ENCODE measurements around the gene IL18RAP. TPM values are rescaled to one million over a fixed set of nuclear protein-coding genes. Genes with fewer than 3 reads are reported as not detected.

IL18RAP gene
- total and polyA plus RNA-seq, 7 experiments from 2014 or later: 0.30 to 17.1 (median 7.5) TPM; not detected in 3

- H3K9me3 Mint-ChIP-seq: no peaks in the 10 kb centered on the region
- H3K27me3 Mint-ChIP-seq: peaks cover 13 to 34% (median 29%) of the 10 kb centered on the region in 5 donors
- Histone ChIP-seq H3K27me3 (ENCODE audit: control insufficient read depth in 2 of 2, insufficient read depth in 2 of 2, low read length in 2 of 2) (no peaks in the 10 kb centered on the region), H3K27ac (ENCODE audit: low read depth, low read length) (no peak overlapping the region), H3K9me3 (ENCODE audit: control insufficient read depth in 2 of 3, low read length in 3 of 3) (no peaks in the 10 kb centered on the region), H3K4me1 (ENCODE audit: control insufficient read depth in 2 of 2, insufficient read depth in 2 of 2, low read length in 2 of 2) (no peaks in the 10 kb centered on the region), H3K36me3 (ENCODE audit: control insufficient read depth in 2 of 3, insufficient read depth in 3 of 3, low read length in 3 of 3) (no peaks in the 10 kb centered on the region), H3K4me3 (ENCODE audit: low read length) (no peak overlapping the region)
- POLR2A ChIA-PET: no interaction called here
- CTCF ChIA-PET: no interaction called here
- no peak overlapping the region for H3K27ac Mint-ChIP-seq
- H3K36me3 Mint-ChIP-seq: no peaks in the 10 kb centered on the region
- intact Hi-C loops (cut with micrococcal nuclease): no loop called here
- ATAC-seq (no peak), DNase-seq (no peak)
- peaks cover 0 to 11% (median 0%) of the 10 kb centered on the region in 7 donors for H3K4me1 Mint-ChIP-seq
- no peak overlapping the region for H3K4me3 Mint-ChIP-seq
These were observed 62.3 kb downstream of the IL18RAP start for GRCh38 chr2:102485147-102485785.

DNA sequence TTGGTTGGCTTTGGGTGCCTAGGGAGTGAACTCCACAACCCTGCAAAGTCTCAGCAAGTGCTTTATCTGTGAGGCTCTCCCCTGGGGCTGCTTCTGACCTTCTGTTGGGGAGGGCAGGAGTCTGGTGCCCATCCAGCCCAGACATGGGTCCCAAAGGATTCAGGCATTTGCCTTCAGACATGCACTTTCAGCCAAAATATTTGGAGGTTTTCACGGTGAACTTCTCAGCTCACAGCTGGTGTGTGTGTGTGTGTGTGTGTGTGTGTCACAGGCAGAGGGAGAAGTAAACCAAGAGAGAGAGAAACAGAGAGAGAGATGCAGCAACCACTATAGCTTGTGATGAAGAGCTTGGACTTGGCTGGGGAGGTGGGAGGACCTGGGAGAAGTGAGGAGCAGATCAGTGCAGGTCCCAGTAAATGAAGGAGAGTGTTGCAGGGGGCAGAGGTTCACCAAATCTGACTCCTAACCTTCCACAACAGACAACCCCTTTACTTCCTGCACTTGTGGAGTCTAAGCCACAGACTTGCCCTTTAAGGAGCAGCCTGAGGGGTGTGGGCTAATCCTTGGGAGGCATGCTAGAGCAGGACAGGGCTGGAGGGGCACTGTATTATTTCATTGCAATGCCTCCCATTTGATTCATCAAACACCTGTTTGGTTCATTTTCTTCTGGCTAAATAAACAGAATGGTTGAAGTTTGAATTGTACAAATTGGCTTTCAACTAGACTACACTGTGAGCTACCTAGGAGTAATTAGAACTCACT, 64.2 kb downstream of the IL18RAP start:
- no peaks in the 10 kb centered on the region for H3K36me3 ChIP-seq (ENCODE audit: control insufficient read depth in 2 of 3, insufficient read depth in 3 of 3, low read length in 3 of 3)
- Mint-ChIP-seq H3K4me3 (no peak overlapping the region), H3K4me1 (peaks cover 0 to 11% (median 0%) of the 10 kb centered on the region in 7 donors), H3K27me3 (peaks cover 13 to 34% (median 28%) of the 10 kb centered on the region in 5 donors), H3K36me3 (peaks cover 0 to 4% (median 0%) of the 10 kb centered on the region in 5 donors), H3K27ac (no peak overlapping the region), H3K9me3 (peaks cover 0 to 2% (median 0%) of the 10 kb centered on the region in 11 donors)
- no peak overlapping the region for H3K27ac ChIP-seq (ENCODE audit: low read depth, low read length)
- H3K9me3 ChIP-seq (ENCODE audit: control insufficient read depth in 2 of 3, low read length in 3 of 3): no peaks in the 10 kb centered on the region
- no peaks in the 10 kb centered on the region for H3K27me3 ChIP-seq (ENCODE audit: control insufficient read depth in 2 of 2, insufficient read depth in 2 of 2, low read length in 2 of 2)
- intact Hi-C loops (cut with micrococcal nuclease): no loop called here
- no peak for ATAC-seq
- CTCF ChIA-PET: no interaction called here
- no peak overlapping the region for H3K4me3 ChIP-seq (ENCODE audit: low read length)
- no peaks in the 10 kb centered on the region for H3K4me1 ChIP-seq (ENCODE audit: control insufficient read depth in 2 of 2, insufficient read depth in 2 of 2, low read length in 2 of 2)
- POLR2A ChIA-PET: no interaction called here
- no peak for DNase-seq

DNA sequence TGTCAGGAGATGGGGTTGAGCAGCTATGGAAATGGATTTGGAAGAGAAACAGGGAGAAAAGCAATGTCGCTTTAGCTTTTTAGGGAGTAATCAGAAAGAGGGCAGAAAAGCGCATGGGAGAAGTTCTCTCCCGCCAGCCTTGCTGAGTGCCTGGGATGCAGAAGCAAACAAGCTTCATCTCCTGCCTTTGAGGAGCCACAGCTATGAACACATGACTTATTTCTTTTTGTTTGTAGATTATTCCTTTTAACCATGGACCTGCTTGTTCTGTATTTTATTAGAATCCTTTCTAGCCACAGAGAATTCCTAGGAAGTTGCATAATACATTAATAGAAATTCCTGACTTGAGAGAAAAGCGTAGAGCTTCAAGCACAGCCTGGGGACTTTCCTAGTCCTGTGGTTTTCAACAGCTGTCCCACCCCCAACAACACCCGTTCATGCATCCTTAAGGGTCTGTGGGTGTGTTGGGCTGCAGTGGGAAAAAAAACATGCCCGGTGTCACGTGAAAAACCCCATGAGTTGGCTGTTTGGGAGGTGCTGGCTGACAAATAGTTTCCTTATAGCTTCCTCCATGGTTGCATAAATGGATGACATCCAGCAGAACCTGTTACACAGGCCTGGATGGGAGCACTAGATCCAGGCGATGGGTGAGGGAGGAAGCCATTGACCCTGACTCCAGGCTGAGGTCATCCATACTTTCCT, 65.0 kb downstream of the IL18RAP start:
- H3K27me3 ChIP-seq (ENCODE audit: control insufficient read depth in 2 of 2, insufficient read depth in 2 of 2, low read length in 2 of 2): no peaks in the 10 kb centered on the region
- H3K4me1 ChIP-seq (ENCODE audit: control insufficient read depth in 2 of 2, insufficient read depth in 2 of 2, low read length in 2 of 2): no peaks in the 10 kb centered on the region
- Mint-ChIP-seq H3K9me3 (peaks cover 0 to 2% (median 0%) of the 10 kb centered on the region in 11 donors), H3K27ac (no peak overlapping the region), H3K4me3 (no peak overlapping the region), H3K36me3 (peaks cover 0 to 4% (median 0%) of the 10 kb centered on the region in 5 donors), H3K27me3 (peaks cover 16 to 34% (median 30%) of the 10 kb centered on the region in 5 donors), H3K4me1 (peaks cover 0 to 11% (median 0%) of the 10 kb centered on the region in 7 donors)
- H3K4me3 ChIP-seq (ENCODE audit: low read length): no peak overlapping the region
- intact Hi-C loops (cut with micrococcal nuclease): no loop called here
- no peaks in the 10 kb centered on the region for H3K36me3 ChIP-seq (ENCODE audit: control insufficient read depth in 2 of 3, insufficient read depth in 3 of 3, low read length in 3 of 3)
- CTCF ChIA-PET: interaction anchor here (0.7 kb wide), 1 partner anchor 1801 kb away, joined by 3 read pairs; no protein-coding TSS in a partner anchor
- ATAC-seq (no peak), DNase-seq (no peak)
- no peaks in the 10 kb centered on the region for H3K9me3 ChIP-seq (ENCODE audit: control insufficient read depth in 2 of 3, low read length in 3 of 3)
- POLR2A ChIA-PET: no interaction called here
- H3K27ac ChIP-seq (ENCODE audit: low read depth, low read length): no peak overlapping the region

DNA sequence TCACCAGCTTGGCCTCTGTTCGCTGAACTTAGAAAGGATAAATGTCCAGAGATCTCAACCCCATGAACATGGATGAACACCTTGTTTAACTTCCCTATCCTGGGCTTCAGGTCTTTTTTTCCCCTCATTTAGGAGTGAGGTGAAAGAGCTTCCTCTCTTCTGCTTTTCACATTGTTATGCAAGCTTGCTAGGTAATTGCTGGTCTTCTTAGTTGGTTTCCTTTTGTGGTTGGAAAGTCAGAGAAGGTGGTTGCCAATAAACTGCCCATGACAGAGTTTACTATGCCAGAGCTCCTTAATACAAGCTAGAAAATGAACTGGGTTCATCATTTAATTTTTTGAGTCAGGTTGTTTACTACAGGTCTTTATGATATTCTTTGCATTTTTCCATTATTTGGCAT, 66.7 kb downstream of the IL18RAP start:
- H3K27me3 ChIP-seq (ENCODE audit: control insufficient read depth in 2 of 2, insufficient read depth in 2 of 2, low read length in 2 of 2): no peaks in the 10 kb centered on the region
- H3K9me3 ChIP-seq (ENCODE audit: control insufficient read depth in 2 of 3, low read length in 3 of 3): no peaks in the 10 kb centered on the region
- no peaks in the 10 kb centered on the region for H3K36me3 ChIP-seq (ENCODE audit: control insufficient read depth in 2 of 3, insufficient read depth in 3 of 3, low read length in 3 of 3)
- CTCF ChIA-PET: interaction anchor here (2.3 kb wide), 1 partner anchor 16 kb away, joined by 12 read pairs; the partner anchor contains the start of gene SLC9A4
- Mint-ChIP-seq H3K4me1 (peaks cover 0 to 11% (median 0%) of the 10 kb centered on the region in 7 donors), H3K27me3 (peaks cover 18 to 37% (median 27%) of the 10 kb centered on the region in 5 donors), H3K4me3 (no peak overlapping the region), H3K9me3 (peaks cover 0 to 4% (median 0%) of the 10 kb centered on the region in 11 donors), H3K27ac (no peak overlapping the region), H3K36me3 (peaks cover 0 to 7% (median 0%) of the 10 kb centered on the region in 5 donors)
- H3K4me1 ChIP-seq (ENCODE audit: control insufficient read depth in 2 of 2, insufficient read depth in 2 of 2, low read length in 2 of 2): no peaks in the 10 kb centered on the region
- no peak for DNase-seq
- no peak overlapping the region for H3K27ac ChIP-seq (ENCODE audit: low read depth, low read length)
- H3K4me3 ChIP-seq (ENCODE audit: low read length): no peak overlapping the region
- no peak for ATAC-seq
- POLR2A ChIA-PET: no interaction called here
- intact Hi-C loops (cut with micrococcal nuclease): no loop called here

- Mint-ChIP-seq H3K27me3 (peaks cover 12 to 33% (median 30%) of the 10 kb centered on the region in 5 donors), H3K9me3 (peaks cover 0 to 4% (median 0%) of the 10 kb centered on the region in 11 donors), H3K27ac (no peak overlapping the region), H3K4me1 (peaks cover 0 to 11% (median 0%) of the 10 kb centered on the region in 7 donors), H3K4me3 (no peak overlapping the region), H3K36me3 (peaks cover 0 to 7% (median 0%) of the 10 kb centered on the region in 5 donors)
- H3K27me3 ChIP-seq (ENCODE audit: control insufficient read depth in 2 of 2, insufficient read depth in 2 of 2, low read length in 2 of 2): no peaks in the 10 kb centered on the region
- H3K4me3 ChIP-seq (ENCODE audit: low read length): no peak overlapping the region
- H3K4me1 ChIP-seq (ENCODE audit: control insufficient read depth in 2 of 2, insufficient read depth in 2 of 2, low read length in 2 of 2): no peaks in the 10 kb centered on the region
- intact Hi-C loops (cut with micrococcal nuclease): no loop called here
- POLR2A ChIA-PET: no interaction called here
- no peaks in the 10 kb centered on the region for H3K36me3 ChIP-seq (ENCODE audit: control insufficient read depth in 2 of 3, insufficient read depth in 3 of 3, low read length in 3 of 3)
- ATAC-seq: no peak
- no peak for DNase-seq
- no peaks in the 10 kb centered on the region for H3K9me3 ChIP-seq (ENCODE audit: control insufficient read depth in 2 of 3, low read length in 3 of 3)
- no peak overlapping the region for H3K27ac ChIP-seq (ENCODE audit: low read depth, low read length)
- CTCF ChIA-PET: no interaction called here
These were observed 69.0 kb downstream of the IL18RAP start for GRCh38 chr2:102492006-102492405.

GRCh38 chr2:102494570-102494969, 71.6 kb downstream of the IL18RAP start:
- Histone ChIP-seq H3K27ac (ENCODE audit: low read depth, low read length) (no peak overlapping the region), H3K36me3 (ENCODE audit: control insufficient read depth in 2 of 3, insufficient read depth in 3 of 3, low read length in 3 of 3) (no peaks in the 10 kb centered on the region), H3K27me3 (ENCODE audit: control insufficient read depth in 2 of 2, insufficient read depth in 2 of 2, low read length in 2 of 2) (no peaks in the 10 kb centered on the region), H3K4me3 (ENCODE audit: low read length) (no peak overlapping the region), H3K4me1 (ENCODE audit: control insufficient read depth in 2 of 2, insufficient read depth in 2 of 2, low read length in 2 of 2) (no peaks in the 10 kb centered on the region), H3K9me3 (ENCODE audit: control insufficient read depth in 2 of 3, low read length in 3 of 3) (no peaks in the 10 kb centered on the region)
- Mint-ChIP-seq H3K9me3 (peaks cover 0 to 4% (median 0%) of the 10 kb centered on the region in 11 donors), H3K36me3 (peaks cover 0 to 7% (median 0%) of the 10 kb centered on the region in 5 donors), H3K4me1 (peaks cover 0 to 4% (median 0%) of the 10 kb centered on the region in 7 donors), H3K27me3 (peaks cover 4 to 33% (median 19%) of the 10 kb centered on the region in 5 donors), H3K4me3 (no peak overlapping the region), H3K27ac (no peak overlapping the region)
- CTCF ChIA-PET: no interaction called here
- DNase-seq (no peak), ATAC-seq (no peak)
- POLR2A ChIA-PET: no interaction called here
- intact Hi-C loops (cut with micrococcal nuclease): no loop called here

All from naive thymus-derived CD4-positive, alpha-beta T cell (primary cell).